CD4-positive, alpha-beta T cell treated with Interferon gamma for 1 hour (primary cell): Measurements from ENCODE around the gene YWHAG.
A peak's percentile ranks its signal among the peaks of the same experiment; 100 is the strongest.
"Not testable (repeated sequence)": the region's sequence is repeated elsewhere in the genome, so short reads cannot be mapped to it uniquely, and the experiment has no call there.

Experiments
- DNase-seq: peaks from one replicate; pipeline ENCODE4 v3.0.0-alpha.2; 2020

The YWHAG gene

GRCh38 chr7:76292911-76293310, 65.9 kb downstream of the YWHAG start:
- not testable (repeated sequence) for DNase-seq

DNA sequence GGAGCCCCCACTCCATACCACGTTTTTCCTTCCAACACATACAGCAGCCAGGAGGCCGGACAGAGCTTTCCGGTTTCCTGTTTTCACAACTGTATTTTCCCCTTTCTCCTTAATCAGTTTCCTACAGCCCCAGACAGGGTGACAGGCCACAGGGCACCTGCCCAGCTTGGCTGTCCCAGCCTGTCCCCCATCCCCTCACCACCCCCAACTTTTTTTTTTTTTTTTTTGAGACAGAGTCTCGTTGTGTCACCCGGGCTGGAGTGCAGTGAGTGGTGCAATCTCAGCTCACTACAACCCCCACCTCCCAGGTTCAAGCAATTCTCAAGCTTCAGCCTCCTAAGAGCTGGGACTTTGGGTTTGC, 66.6 kb downstream of the YWHAG start:
- DNase-seq, result no peak

GRCh38 chr7:76291351-76292212, 67.2 kb downstream of the YWHAG start:
- peak; percentile 80 for DNase-seq

GRCh38 chr7:76290847-76291350, 67.9 kb downstream of the YWHAG start:
- DNase-seq, result not testable (repeated sequence)

DNA sequence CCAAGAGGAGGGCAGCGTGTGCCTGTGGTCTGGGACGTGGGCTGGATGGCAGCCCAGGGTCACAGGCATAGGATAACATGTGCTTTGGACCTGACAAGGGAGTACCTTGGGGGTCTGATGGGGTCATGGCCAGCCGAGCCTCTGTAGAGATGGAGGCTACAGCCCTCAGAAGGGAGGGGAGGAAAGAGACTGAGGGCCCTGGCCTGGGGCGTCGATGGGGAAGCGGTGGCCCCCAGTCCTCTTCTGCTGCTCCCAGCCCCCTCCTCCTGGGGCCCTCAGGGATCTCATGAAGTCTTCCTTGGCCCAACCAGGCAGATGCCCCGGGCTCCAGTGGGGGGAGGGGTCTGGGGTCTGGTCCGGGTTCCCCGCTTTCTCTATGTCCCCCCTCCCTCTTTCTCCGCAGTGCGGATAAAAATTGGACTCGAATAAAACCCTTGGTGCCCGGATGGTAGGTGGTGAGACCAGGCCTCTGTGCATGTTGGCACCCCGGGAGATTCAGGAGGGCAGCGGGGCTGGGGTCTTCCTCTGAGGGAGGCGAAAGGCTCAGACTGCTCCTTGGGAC, 71.9 kb downstream of the YWHAG start:
- DNase-seq, result no peak

DNA sequence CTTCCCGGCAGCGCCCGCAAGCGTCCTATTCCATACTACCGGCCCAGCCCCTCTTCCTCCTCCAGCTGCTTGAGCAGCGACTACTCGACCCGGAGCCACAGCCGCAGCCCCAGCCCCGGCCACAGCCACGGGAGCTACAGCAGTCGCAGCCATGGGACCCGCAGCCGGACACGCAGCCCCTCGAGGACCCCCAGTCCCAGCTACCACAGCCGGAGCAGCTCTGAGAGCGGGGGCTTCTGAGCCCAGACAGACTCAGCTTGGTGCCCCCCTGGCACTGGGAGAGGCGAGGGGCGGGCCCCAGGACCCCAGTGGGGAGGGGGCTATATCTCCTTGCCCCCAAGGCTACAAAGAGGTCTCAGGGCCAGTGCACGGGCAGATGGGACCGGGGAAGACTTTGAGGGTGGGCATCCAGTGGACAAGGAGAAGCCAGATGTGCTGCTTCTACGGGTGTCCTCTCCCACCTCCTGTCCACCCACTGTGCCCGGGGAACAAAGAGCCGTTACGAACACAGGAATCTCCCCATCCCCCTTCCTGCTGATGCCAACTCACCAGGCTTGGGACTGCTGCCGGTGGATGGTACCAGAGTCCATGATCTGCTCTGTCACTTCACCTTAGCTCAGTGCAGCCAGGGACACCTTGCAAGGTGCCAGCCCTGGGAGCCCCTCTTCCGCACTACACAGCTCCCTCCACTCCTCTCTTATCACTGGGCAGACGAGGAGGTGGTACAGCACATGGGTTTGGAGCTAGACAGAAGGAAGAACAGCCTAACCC, 73.0 kb downstream of the YWHAG start:
- DNase-seq, result no peak

DNA sequence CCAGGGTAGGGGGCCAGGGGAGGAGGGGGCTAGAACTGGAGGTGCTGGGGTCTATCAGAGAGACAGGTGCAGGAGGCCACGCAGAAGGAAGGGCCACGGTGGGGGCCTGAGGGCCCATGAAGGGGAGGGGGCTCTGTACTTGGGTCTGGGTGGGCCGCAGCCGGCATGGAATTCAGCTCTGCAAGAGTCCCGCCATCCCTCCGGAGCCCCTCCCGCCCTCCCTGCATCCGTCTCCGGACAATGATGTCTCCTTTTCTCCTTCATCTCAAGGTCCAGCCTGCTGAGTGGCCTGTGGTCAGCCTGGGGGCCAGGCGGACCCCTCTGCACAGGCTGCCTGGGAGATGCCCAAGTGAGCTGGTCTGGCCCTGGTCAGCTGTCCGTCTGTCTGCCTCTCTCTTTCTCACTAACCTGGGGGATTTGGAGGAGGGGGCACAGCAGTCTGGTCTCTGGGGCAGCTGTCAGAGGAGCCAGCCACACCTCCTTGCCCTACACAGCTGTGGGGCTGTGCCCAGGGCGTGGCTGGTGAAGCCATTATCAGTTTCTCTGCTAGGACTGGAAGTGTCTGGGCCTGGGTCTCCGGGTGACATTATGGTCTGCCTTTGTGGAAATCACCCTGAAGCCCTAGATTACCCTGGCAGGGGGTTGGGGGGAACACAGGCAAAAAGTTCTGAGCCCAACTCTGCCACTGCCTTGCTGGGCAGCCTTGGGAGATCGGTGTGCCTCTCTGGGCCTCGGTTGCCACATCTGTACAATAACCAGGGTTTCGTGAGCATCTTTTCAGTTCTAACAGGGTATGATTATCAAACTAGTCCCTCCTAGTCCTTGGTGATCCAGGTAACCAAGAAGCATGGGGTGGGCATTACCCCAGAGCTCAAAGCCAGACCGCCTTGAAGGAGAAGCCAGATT, 75.3 kb downstream of the YWHAG start:
- no peak for DNase-seq

- no peak for DNase-seq
These were observed 76.2 kb downstream of the YWHAG start for GRCh38 chr7:76282344-76283253.

DNA sequence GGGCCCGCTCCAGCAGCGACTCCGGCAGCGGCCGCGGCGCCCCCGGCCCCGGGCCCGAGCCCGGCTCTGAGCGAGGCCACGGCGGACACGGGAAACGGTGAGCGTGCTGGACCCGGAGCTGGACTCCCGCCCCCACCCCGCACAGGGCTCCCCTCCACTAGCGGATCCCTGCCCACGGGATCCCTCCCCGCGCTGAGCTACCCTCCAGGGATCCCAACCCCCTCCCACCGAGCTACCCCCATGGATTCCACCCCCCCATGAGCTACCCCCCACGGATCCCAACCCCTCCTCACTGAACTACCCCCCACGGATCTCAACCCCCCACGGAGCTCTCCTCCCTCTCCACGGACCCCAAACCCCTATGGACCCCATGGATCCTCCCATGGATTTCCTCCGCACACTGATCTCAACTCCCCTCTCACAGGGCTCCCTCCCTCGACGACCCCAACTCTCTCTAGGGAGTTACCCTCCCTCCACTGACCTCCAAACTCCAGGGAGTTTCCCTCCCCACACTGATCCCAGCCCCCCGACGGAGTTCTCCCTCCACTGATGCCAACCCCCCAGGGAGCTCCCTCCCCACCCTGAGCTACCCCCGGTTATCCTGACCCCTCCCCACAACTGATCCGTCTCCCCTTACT, 77.0 kb downstream of the YWHAG start:
- no peak for DNase-seq

DNA sequence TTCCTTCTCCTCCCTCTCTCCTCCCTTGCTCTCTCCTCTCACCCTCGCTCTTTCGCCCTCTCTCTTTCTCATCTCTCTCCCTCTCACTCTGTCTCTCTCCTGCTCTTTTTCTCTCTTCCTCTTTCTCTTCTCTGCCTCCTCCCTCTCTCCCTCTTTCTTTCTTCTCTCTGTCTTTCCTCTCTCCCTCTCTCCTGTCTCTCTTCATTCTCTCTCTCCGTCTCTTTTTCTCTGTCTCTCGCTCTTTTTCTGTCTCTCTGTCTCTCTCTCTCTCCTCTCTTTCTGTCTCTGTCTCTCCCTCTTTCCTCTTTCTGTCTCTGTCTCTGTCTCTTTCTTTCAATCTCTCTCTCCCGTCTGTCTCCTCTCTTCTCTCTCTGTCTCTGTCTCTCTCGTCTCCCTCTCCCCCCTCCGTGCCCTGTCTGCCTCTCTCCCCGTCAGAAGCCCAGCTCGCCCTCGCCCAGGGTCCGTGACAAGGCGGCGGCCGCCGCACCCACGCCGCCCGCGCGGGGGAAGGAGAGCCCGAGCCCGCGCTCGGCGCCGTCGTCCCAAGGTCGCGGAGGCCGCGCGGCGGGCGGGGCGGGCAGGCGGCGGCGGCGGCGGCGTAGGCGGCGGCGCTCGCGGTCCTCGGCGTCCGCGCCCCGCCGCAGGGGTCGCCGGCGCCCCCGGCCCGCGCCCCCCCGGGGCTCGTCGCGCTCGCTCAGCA, 77.6 kb downstream of the YWHAG start:
- no peak for DNase-seq

DNA sequence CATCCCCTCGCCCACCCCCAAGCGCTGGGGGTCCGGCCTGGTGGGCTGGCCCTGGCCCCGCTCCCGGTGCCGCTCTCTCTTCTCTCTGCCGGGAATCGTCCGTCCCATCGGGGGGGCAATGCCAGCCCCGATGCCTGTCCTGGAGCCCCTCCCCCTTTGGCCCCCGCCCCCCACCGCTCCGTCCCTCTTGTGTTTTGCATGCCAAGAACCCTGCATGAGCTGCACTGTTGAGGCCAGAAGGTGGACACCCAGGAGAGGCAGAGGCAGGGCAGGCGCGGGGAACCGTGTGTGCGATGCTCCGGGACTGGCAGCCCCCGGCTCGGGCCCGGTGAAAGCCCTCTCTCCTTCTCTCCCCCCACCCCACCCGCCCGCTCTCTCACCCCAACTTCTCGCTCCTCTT, 78.4 kb downstream of the YWHAG start:
- DNase-seq, result no peak

DNA sequence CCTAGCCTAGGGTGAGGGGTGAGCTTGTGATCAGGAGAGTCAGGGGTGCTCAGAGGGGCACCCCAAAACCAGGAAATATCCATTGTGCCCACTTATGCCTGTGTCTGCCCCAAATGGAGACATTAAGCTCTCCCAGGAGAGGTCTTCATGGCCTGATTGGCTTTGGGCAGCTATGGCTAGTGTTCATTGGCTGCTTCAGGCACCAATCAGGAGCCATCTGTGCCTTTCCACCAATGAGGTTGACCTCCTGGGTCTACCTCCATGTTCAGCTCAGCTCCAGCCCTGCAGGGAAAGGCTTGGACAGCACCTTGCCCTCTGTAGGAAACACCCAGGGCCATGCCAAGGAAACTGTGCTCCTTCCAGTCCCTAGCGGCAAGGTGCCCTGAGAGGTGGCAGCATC, 80.3 kb downstream of the YWHAG start:
- DNase-seq, result no peak
